ENCODE measurements around the gene EEPD1.
"Not testable (repeated sequence)": the region's sequence is repeated elsewhere in the genome, so short reads cannot be mapped to it uniquely, and the experiment has no call there.

The EEPD1 gene

GRCh38 chr7:36217211-36217960, 64.3 kb downstream of the EEPD1 start:
- DNase-seq, result no peak

- DNase-seq, result no peak
These were observed 64.9 kb downstream of the EEPD1 start for GRCh38 chr7:36217961-36218284.

DNA sequence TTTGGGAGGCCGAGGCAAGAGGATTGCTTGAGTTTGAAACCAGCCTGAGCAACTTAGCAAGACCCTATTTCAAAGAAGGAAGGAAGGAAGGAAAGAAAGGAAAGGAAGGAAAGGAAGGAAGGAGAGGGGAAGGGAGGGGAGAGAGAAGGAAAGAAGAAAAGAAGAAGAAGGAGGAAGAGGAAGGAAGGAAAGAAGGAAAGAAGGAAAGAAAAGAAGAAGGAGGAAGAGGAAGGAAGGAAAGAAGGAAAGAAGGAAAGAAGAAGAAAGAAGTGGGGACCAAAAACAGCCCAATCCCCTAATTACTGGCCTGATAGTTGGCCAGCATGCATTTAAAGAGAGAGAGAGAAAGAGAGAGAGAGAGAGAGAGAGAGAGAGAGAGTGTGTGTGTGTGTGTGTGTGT, 66.4 kb downstream of the EEPD1 start:
- no peak for DNase-seq

GRCh38 chr7:36223851-36224250, 70.8 kb downstream of the EEPD1 start:
- no peak for DNase-seq

DNA sequence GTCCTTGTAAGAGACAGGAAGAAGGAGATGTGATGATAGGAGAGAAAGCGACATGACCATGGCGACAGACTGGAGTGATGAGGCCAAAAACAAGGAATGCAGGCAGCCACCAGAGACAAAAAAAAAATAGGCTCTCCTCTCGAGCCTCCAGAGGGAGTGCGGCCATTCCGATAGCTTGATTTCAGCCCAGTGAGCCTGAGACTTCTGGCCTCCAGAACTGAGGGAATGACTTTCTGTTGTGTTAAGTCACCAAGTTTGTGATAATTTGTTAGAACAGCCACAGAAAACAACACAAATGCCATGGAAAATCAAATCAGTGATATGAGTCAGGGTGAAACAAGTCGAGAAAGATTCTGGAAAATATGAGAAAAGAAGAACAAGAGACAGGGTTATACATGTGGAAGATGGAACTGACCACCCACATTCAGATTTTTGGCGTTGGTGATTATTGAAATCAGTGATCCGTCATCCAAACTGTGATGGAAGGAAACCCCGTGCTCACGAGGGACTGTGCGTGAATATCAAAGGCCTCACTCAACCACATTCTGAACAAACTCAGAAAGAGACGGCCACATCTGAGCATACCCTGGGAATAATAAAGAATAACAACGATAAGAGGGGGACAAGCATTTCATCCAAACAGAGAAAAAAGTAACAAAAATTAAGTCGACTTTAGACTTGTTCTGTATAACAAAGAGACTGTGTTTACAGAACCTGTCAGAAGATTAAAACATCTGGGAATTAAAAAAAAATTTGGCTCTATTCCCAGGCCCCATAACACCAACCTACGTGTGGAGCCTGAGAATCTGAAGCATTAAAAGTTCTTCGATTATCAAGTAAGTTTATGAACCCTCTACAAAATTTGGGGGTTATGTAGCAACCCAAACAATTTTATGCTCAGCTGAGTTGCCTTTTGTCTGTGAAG, 72.1 kb downstream of the EEPD1 start:
- no peak for DNase-seq

DNA sequence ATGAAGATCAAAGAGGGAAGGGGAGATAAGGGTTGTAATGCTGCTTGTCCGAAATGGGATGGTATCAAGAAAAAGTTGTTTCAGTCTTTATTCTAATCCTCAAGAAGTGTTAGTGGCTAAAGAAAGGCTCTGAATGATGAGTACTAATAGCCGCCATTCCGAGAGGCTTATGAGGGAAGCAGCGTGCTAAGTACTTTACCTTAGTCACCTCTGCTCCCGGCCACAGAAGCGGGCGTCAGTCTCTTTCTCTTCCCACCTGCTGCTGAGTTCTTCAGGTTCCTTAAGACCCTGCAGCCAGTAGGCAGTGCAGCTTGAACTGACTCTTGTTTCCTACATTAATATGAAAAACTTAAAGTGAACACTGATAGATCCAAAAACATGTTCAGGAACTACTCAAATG, 73.1 kb downstream of the EEPD1 start:
- DNase-seq, result no peak

GRCh38 chr7:36227223-36227622, 74.2 kb downstream of the EEPD1 start:
- no peak for DNase-seq

- no peak for DNase-seq
These were observed 75.0 kb downstream of the EEPD1 start for GRCh38 chr7:36228039-36228438.

DNA sequence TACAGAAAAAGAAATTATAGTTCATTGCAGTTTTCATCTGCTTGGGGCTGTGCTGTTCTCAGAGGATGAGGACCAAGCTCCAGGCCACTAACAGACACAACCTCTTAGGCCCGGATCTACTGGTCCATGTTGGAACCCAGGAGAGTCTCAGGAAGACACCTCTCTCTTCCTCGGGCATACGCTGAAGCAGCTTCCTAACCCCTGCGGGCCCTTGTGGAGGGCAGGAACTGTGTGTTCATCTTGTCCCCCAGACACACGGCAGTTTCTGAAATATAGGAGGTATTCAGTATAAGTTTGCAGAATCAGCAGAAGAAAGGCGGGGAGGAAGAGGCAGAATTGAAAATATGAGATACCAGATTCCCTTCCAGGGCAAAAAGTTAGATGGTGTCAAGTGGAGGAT, 78.4 kb downstream of the EEPD1 start:
- no peak for DNase-seq

DNA sequence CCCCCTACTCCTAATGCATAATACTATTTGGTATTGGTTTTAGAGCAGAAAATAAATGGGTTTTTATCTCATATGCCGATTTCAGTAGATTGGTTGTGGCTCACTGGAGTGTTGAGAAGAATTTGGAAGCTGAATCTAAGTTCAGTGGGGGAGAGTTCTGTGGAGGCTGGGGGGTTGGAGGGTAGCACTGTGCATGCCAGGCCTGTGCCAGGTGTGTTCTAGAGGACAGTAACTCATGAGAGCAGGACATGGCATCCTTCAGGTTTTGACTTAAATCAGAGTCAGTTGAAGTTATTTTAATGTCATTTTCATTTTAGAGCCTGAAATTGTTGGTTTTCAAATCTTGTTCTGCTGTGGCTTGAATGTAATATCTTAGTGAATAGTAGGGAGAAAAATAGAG, 79.5 kb downstream of the EEPD1 start:
- no peak for DNase-seq

DNA sequence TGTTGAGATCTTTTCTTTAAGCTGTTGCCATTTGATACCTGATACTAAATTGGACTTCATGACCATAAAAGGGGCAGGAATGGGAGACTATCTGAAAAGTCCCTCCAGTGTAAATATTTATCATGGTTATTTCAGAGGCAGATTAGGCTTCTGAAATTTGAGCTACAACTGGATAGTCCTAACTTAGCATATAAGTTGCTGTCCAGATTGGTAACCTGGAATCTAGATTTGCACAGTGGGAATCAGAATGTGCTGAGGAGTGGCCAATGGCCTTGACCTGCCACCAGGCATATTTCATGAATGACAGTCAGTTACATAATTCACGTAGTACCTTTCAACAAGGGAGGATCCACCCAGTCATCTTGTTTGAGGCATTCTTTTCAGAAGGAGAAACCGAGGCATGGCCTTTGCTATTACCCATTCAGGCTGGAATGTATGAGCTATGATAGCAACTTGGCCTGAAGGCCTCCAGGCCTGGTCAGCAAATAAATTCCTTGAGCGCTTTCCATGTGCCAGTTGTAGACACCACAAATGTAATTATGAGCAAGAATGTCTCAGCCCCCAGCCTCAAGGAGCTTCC, 80.0 kb downstream of the EEPD1 start:
- DNase-seq, result no peak

DNA sequence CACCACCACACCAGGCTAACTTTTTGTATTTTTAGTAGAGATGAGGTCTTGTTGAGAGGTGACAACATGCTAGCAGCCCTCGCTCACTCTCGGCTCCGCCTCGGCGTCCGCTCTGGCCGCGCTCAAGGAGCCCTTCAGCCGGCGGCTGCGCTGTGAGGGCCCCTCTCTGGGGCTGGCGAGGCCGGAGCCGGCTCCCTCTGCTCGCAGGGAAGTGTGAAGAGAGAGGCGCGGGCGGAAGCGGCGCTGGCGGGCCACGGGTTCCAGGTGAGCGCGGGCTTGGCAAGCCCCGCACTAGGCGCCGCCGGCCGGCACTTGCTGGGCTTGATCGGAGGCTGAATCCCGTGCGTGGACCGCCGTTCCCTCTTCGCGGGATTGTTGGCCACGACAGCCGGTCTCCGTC, 83.0 kb downstream of the EEPD1 start:
- DNase-seq, result no peak

DNA sequence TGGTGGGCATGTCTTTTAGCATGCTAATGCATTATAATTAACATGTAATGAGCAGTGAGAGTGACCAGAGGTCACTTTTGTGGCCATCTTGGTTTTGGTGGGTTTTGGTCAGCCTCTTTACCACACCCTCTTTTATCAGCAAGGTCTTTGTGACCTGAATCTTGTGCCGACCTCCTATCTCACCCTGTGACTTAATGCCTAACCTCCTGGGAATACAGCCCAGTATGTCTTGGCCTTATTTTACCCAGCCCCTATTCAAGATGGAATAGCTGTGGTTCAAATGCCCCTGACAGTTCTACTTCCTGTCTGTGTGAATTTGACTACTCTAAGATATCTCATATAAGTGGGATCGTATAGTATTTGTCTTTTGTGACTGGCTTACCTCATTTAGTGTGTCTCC, 85.1 kb downstream of the EEPD1 start:
- no peak for DNase-seq

GRCh38 chr7:36243356-36243755, 90.3 kb downstream of the EEPD1 start:
- DNase-seq, result not testable (repeated sequence)

DNA sequence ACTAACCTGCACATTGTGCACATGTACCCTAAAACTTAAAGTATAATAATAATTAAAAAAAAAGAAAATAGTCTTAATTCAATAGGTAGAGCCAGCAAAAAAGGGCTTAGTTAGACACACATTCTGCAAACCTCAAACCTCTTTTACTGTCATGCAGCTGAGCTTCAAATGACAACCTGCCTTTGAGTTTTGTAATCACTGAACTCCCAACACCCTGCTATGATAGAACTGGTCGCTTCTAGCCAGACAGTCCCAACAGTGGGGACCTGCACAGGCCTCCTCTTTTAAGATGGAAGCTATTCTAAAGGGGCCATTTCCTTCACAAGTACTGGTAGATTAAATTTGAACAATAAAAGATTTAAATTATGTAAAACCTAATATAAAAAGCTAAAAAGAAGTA, 90.9 kb downstream of the EEPD1 start:
- DNase-seq, result not testable (repeated sequence)

GRCh38 chr7:36244429-36244828, 91.4 kb downstream of the EEPD1 start:
- DNase-seq, result no peak

DNA sequence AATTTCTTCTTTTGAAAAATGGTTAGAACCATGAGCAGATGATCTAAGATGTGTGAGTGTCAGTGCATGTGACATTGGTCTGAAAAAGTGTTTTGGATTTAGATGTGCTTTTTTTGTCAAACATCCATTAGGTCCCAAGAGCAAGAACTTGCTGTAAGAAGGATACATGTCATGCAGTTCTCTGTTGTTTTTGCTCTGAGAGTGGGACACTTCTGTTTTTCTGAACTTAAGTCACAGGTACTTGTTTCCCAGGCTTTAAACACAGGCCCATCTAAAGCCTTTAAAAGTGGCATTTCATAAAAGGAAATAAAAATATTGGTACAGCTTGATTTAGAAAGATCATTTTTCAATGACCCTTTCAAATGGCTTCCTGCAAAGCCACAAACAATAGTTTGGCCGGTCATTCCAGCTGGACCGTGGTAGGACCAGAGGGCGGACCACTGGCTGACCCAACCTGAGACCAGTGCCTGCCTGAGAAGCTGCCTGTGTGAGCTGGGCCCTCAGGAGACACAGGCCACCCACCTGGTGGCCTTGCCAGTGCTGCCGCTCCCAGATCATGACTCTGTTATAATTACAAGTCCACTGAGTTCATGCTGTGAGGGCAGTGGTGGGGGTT, 92.7 kb downstream of the EEPD1 start:
- DNase-seq, result no peak

- DNase-seq, result no peak
These were observed 96.0 kb downstream of the EEPD1 start for GRCh38 chr7:36249091-36249490.

DNA sequence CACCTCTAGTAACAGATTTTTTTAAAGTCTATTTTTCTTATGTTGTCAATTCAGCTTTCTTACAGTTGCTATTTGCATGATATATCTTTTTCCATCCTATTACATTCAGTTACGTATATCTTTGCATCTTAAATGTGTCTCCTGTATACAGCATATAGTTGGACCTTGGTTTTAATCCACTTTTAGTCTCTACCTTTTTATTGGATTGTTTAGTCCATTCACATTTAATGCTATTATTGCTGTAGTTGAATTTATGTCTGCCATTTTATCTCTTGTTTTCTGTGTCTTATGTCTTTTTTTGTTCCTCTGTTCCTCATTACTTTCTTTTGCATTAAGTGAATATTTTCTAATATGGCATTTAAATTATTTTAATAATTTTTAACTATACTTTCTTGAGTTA, 100.6 kb downstream of the EEPD1 start:
- DNase-seq, result no peak

DNA sequence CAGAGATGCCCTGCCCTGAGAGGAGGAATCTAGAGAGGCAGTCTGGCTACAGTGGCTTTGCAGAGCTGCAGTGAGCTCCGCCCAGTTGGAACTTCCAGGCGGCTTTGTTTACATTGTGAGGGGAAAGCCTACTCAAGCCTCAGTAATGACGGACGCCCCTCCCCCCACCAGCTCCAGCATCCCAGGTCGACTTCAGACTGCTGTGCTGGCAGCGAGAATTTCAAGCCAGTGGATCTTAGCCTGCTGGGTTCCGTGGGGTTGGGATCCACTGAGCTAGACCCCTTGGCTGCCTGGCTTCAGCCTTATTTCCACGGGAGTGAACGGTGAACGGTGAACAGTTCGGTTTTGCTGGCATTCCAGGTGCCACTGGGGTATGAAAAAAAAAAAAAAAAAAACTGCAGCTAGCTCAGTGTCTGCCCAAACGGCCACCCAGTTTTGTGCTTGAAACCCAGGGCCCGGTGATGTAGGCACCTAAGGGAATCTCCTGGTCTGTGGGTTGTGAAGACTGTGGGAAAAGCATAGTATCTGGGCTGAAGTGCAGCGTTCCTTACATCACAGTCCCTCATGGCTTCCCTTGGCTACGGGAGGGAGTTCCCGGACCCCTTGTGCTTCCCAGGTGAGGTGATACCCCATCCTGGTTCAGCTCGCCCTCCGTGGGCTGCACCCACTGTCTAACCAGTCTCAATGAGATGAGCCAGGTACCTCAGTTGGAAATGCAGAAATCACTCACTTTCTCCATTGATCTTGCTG, 105.6 kb downstream of the EEPD1 start:
- DNase-seq, result not testable (repeated sequence)

GRCh38 chr7:36260481-36260880, 107.4 kb downstream of the EEPD1 start:
- DNase-seq, result no peak

GRCh38 chr7:36261019-36261754, 108.1 kb downstream of the EEPD1 start:
- DNase-seq, result no peak
